ENCODE results near the gene KLK6.

DNA sequence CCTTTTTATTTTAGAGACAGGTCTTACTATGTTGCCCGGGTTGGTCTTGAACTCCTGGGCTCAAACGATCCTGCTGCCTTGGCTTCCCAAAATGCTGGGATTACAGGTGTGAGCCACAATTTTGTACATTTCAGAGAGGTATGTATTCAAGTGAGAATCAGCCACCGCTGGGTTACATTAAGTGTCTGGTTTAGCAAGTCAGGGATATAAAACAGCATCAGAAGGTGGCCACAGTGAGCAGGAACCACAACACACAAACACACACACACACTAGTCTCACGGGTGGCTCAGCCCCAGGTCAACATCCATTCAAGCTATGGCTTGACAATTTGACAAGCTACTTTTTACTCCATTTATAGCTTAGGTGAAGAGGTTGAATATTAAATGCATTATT lies 36.7 kb downstream of the KLK6 start:
- no peak for TF ChIP-seq POLR2A (IDR thresholded peaks at IDR 0.05)
- TF ChIP-seq, protein P1, sequence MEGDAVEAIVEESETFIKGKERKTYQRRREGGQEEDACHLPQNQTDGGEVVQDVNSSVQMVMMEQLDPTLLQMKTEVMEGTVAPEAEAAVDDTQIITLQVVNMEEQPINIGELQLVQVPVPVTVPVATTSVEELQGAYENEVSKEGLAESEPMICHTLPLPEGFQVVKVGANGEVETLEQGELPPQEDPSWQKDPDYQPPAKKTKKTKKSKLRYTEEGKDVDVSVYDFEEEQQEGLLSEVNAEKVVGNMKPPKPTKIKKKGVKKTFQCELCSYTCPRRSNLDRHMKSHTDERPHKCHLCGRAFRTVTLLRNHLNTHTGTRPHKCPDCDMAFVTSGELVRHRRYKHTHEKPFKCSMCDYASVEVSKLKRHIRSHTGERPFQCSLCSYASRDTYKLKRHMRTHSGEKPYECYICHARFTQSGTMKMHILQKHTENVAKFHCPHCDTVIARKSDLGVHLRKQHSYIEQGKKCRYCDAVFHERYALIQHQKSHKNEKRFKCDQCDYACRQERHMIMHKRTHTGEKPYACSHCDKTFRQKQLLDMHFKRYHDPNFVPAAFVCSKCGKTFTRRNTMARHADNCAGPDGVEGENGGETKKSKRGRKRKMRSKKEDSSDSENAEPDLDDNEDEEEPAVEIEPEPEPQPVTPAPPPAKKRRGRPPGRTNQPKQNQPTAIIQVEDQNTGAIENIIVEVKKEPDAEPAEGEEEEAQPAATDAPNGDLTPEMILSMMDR (IDR thresholded peaks at IDR 0.05) = no peak

Data from testis (tissue), 2 donors.